Astrocyte (in vitro differentiated cells and primary cell): ENCODE data around the gene OBI1.

Experiments used
- CTCF ChIP-seq: IDR thresholded peaks from 2 replicates; pipeline ENCODE4 v1.5.1; 2011; ENCODE audit warnings: low read depth, mild to moderate bottlenecking, inconsistent platforms, low read length, moderate library complexity; ENCODE audit not compliant: insufficient read depth
- EZH2 ChIP-seq: IDR thresholded peaks from 2 replicates; pipeline ENCODE4 v1.6.1; 2012; ENCODE audit warnings: mild to moderate bottlenecking, low read length, inconsistent platforms; ENCODE audit not compliant: insufficient read depth

GRCh38 chr13:78592584-78592983 lies 66.4 kb downstream of the OBI1 start:
- TF ChIP-seq CTCF (no peak), EZH2 (no peak)
